Hepatic stellate cell (primary cell): ENCODE results near the gene MAGEA9B.
"Not testable (repeated sequence)": the region's sequence is repeated elsewhere in the genome, so short reads cannot be mapped to it uniquely, and the experiment has no call there.

ENCODE experiments used
- DNase-seq: peaks from one replicate; pipeline ENCODE4 v3.0.0; 2011; ENCODE audit warnings: low spot score

MAGEA9B gene

GRCh38 chrX:149534926-149535602 lies 52.2 kb downstream of the MAGEA9B start:
- DNase-seq, result not testable (repeated sequence)

GRCh38 chrX:149533999-149534398 lies 53.3 kb downstream of the MAGEA9B start:
- not testable (repeated sequence) for DNase-seq

GRCh38 chrX:149532868-149533267 lies 54.4 kb downstream of the MAGEA9B start:
- not testable (repeated sequence) for DNase-seq
